GM18505 (cell line): ENCODE data around the gene PRG3.

ENCODE experiments used
- ATAC-seq: cut with Tn5 transposase; IDR thresholded peaks from one replicate; pipeline ENCODE4 v1.9.1; 2021; ENCODE audit not compliant: unreplicated experiment
- POLR2A ChIP-seq: IDR thresholded peaks from 4 replicates; pipeline ENCODE4 v1.6.1; 2011; ENCODE audit warnings: borderline replicate concordance; ENCODE audit not compliant: insufficient read depth, insufficient read length; ENCODE audit errors: extremely low read depth

The PRG3 gene

GRCh38 chr11:57391539-57391938, 10.6 kb upstream of the PRG3 start:
- TF ChIP-seq POLR2A: no peak
- no peak for ATAC-seq

GRCh38 chr11:57391111-57391510, 10.2 kb upstream of the PRG3 start:
- TF ChIP-seq POLR2A: no peak
- ATAC-seq: no peak

GRCh38 chr11:57390535-57390934, 9.6 kb upstream of the PRG3 start, which contains the start of gene PRG2:
Gene PRG2 (minus strand): TSS chr11:57390650. CDS start chr11:57389944, 706 bp downstream.
- ATAC-seq: no peak
- no peak for TF ChIP-seq POLR2A

- no peak for TF ChIP-seq POLR2A
- no peak for ATAC-seq
These were observed 6.5 kb upstream of the PRG3 start for GRCh38 chr11:57387289-57388030.

- no peak for TF ChIP-seq POLR2A
- no peak for ATAC-seq
These were observed 5.4 kb upstream of the PRG3 start for GRCh38 chr11:57386178-57386940.

GRCh38 chr11:57379732-57380131, 1.2 kb downstream of the PRG3 start:
- no peak for TF ChIP-seq POLR2A
- ATAC-seq: no peak

- no peak for ATAC-seq
- TF ChIP-seq POLR2A: no peak
These were observed 2.8 kb downstream of the PRG3 start for GRCh38 chr11:57378186-57378585.

- TF ChIP-seq POLR2A: no peak
- no peak for ATAC-seq
These were observed 3.8 kb downstream of the PRG3 start for GRCh38 chr11:57377107-57377506.

GRCh38 chr11:57376095-57377090, 4.6 kb downstream of the PRG3 start:
- TF ChIP-seq POLR2A: no peak
- ATAC-seq: no peak

GRCh38 chr11:57375490-57375889, 5.5 kb downstream of the PRG3 start:
- ATAC-seq: no peak
- TF ChIP-seq POLR2A: no peak

- no peak for ATAC-seq
- no peak for TF ChIP-seq POLR2A
These were observed 6.0 kb downstream of the PRG3 start for GRCh38 chr11:57374966-57375365.

GRCh38 chr11:57373146-57373545, 7.8 kb downstream of the PRG3 start:
- ATAC-seq: no peak
- no peak for TF ChIP-seq POLR2A

- no peak for ATAC-seq
- TF ChIP-seq POLR2A: no peak
These were observed 10.0 kb downstream of the PRG3 start for GRCh38 chr11:57370941-57371340.
